SK-N-SH (cell line): ENCODE results near the gene BRWD1. TPM values are rescaled to one million over a fixed set of nuclear protein-coding genes. Genes with fewer than 3 reads are reported as not detected.
"Not testable (repeated sequence)": the region's sequence is repeated elsewhere in the genome, so short reads cannot be mapped to it uniquely, and the experiment has no call there.

Experiments used
- CTCF ChIA-PET: fragments of 300-600, 350-600 bp; formaldehyde crosslinking; extraction: SDS; loops from one replicate; lab custom pipeline; 2021; lab: Yijun Ruan, JAX
- POLR2A ChIA-PET: fragments of 350-600 bp; sonication (Branson Sonifier 250); formaldehyde crosslinking; extraction: SDS; loops from one replicate; lab custom pipeline; 2020; ENCODE audit warnings: antibody characterized with exemption, inconsistent platforms; lab: Yijun Ruan, JAX
- DNase-seq: peaks from one replicate; pipeline ENCODE4 v3.0.0; 2012
- H2AFZ ChIP-seq: fragments of 200-600 bp; sonication (generic); 2 replicates; pipeline ENCODE4 v1.8.1; 2016; ENCODE audit warnings: antibody characterized with exemption, mild to moderate bottlenecking, low read depth
- H3F3A ChIP-seq: fragments of 200-600 bp; sonication (generic); replicated peaks from 2 replicates; pipeline ENCODE3; 2016; ENCODE audit warnings: antibody characterized with exemption, mild to moderate bottlenecking; ENCODE audit not compliant: insufficient read depth
- H3K27ac ChIP-seq, 2 experiments: fragments of 200-500 bp in 1 of 2; fragments of 200-600 bp in 1 of 2; sonication (Bioruptor generic) in 1 of 2; sonication (generic), shearing (Covaris generic) in 1 of 2; 2 replicates each; pipeline versions ENCODE4 v1.5.1 to v1.6.1; 2014 to 2016; ENCODE audit warnings: low read depth in 2 of 2, inconsistent platforms in 1 of 2, low read length in 1 of 2, mild to moderate bottlenecking in 1 of 2, mixed read lengths in 1 of 2
- H3K27me3 ChIP-seq: fragments of 200-600 bp; sonication (generic), shearing (Covaris generic); 2 replicates; pipeline ENCODE4 v1.6.1; 2016; ENCODE audit warnings: mixed run types; ENCODE audit not compliant: insufficient read depth
- H3K36me3 ChIP-seq, 2 experiments: fragments of 200-500 bp in 1 of 2; fragments of 200-600 bp in 1 of 2; sonication (Bioruptor generic) in 1 of 2; sonication (generic) in 1 of 2; replicated peaks in 1 of 2; 2 replicates each; pipeline versions ENCODE3 to v1.5.1; 2014 to 2016; ENCODE audit warnings: low read length in 1 of 2, mild to moderate bottlenecking in 1 of 2; ENCODE audit not compliant: insufficient read depth in 2 of 2, control insufficient read depth in 1 of 2
- H3K4me1 ChIP-seq, 2 experiments: fragments of 200-500 bp in 1 of 2; fragments of 200-600 bp in 1 of 2; sonication (Bioruptor generic) in 1 of 2; sonication (generic), shearing (Covaris generic) in 1 of 2; 2 replicates each; pipeline versions ENCODE4 v1.5.1 to v1.6.1; 2014 to 2016; ENCODE audit warnings: low read depth in 1 of 2, low read length in 1 of 2, mixed run types in 1 of 2; ENCODE audit not compliant: insufficient read depth in 2 of 2, control insufficient read depth in 1 of 2
- H3K4me2 ChIP-seq: fragments of 200-600 bp; sonication (generic), shearing (Covaris generic); 2 replicates; pipeline ENCODE4 v1.6.1; 2017; ENCODE audit warnings: mixed run types
- H3K4me3 ChIP-seq, 2 experiments: fragments of 200-500 bp in 1 of 2; fragments of 200-600 bp in 1 of 2; sonication (Bioruptor generic) in 1 of 2; sonication (generic), shearing (Covaris generic) in 1 of 2; 2 replicates each; pipeline versions ENCODE4 v1.5.1 to v1.8.1; 2014 to 2016; ENCODE audit warnings: low read depth in 2 of 2, inconsistent platforms in 1 of 2, low read length in 1 of 2, mild to moderate bottlenecking in 1 of 2, mixed read lengths in 1 of 2, moderate library complexity in 1 of 2
- H3K79me2 ChIP-seq: fragments of 200-600 bp; sonication (generic); 2 replicates; pipeline ENCODE4 v1.8.1; 2017; ENCODE audit warnings: mild to moderate bottlenecking; ENCODE audit not compliant: insufficient read depth
- H3K9ac ChIP-seq: fragments of 200-600 bp; sonication (generic); 2 replicates; pipeline ENCODE4 v1.6.1; 2017; ENCODE audit warnings: mixed run types
- H3K9me2 ChIP-seq: fragments of 200-600 bp; sonication (generic); 2 replicates; pipeline ENCODE4 v1.6.1; 2017; ENCODE audit warnings: mixed run types
- H3K9me3 ChIP-seq: fragments of 200-600 bp; sonication (generic); 2 replicates; pipeline ENCODE4 v1.6.1; 2017; ENCODE audit warnings: mixed run types, mild to moderate bottlenecking, moderate library complexity
- H4K20me1 ChIP-seq: fragments of 200-600 bp; sonication (generic); 2 replicates; pipeline ENCODE4 v1.6.1; 2017; ENCODE audit warnings: mild to moderate bottlenecking, mixed run types; ENCODE audit not compliant: insufficient read depth
- CTCF ChIP-seq: fragments of 200-600 bp; sonication (generic); IDR thresholded peaks from 2 replicates; pipeline ENCODE4 v1.6.1; 2017; ENCODE audit warnings: antibody characterized with exemption, mild to moderate bottlenecking, moderate library complexity
- FOSL2 ChIP-seq: IDR thresholded peaks from 2 replicates; pipeline ENCODE4 v1.4.0; 2012; ENCODE audit warnings: low read depth, mild to moderate bottlenecking, moderate library complexity, borderline replicate concordance
- GATA2 ChIP-seq: sonication (generic); formaldehyde crosslinking; IDR thresholded peaks from 2 replicates; pipeline ENCODE4 v1.5.0; 2020; ENCODE audit warnings: mild to moderate bottlenecking, missing genetic modification reagents
- JUND ChIP-seq: IDR thresholded peaks from 2 replicates; pipeline ENCODE4 v1.4.0; 2012
- USF2 ChIP-seq: fragments of 150-350 bp; IDR thresholded peaks from 2 replicates; pipeline ENCODE4 v1.6.1; 2017; ENCODE audit warnings: antibody characterized with exemption, low read length, low read depth, borderline replicate concordance
- YY1 ChIP-seq: IDR thresholded peaks from 2 replicates; pipeline ENCODE4 v1.4.0; 2012; ENCODE audit warnings: low read depth, mild to moderate bottlenecking
- ZBTB33 ChIP-seq: IDR thresholded peaks from 2 replicates; pipeline ENCODE4 v1.4.0; 2012; ENCODE audit warnings: low read depth, borderline replicate concordance
- WGBS: methylation state at CpG from one replicate; pipeline ENCODE4 v1.1.6; 2017; ENCODE audit warnings: low lambda C conversion rate; 5-methylcytosine and 5-hydroxymethylcytosine counted together
- polyA plus RNA-seq, 3 experiments: library from polyadenylated mRNA; depleted of rRNA; stranded (reverse); fragments of >200 nt; gene quantifications; 2 replicates each; pipeline ENCODE4 v1.2.3, GENCODE V29; 2012

BRWD1 gene
- polyA plus RNA-seq, 1 of the 3 experiments (the other 2 are of a cell fraction), result 7.9 TPM

GRCh38 chr21:39159342-39160063, 153.9 kb downstream of the BRWD1 start:
- Histone ChIP-seq H3K79me2 (no peaks in the 10 kb centered on the region), H4K20me1 (no peaks in the 10 kb centered on the region), H3F3A (no peaks in the 10 kb centered on the region), H2AFZ (no peak overlapping the region), H3K9me2 (no peaks in the 10 kb centered on the region), H3K4me1 (no peaks in the 10 kb centered on the region), H3K27me3 (no peaks in the 10 kb centered on the region), H3K4me2 (no peak overlapping the region), H3K9me3 (no peaks in the 10 kb centered on the region), H3K4me3 (no peak overlapping the region), H3K36me3 (no peaks in the 10 kb centered on the region), H3K27ac (no peak overlapping the region), H3K9ac (no peak overlapping the region)
- DNase-seq, result no peak
- TF ChIP-seq CTCF (no peak), JUND (no peak), FOSL2 (no peak), USF2 (no peak), GATA2 (CRISPR knock-in tag) (no peak), YY1 (no peak), ZBTB33 (no peak)
- POLR2A ChIA-PET, result no interaction called here
- 60% methylated on average over 5 of the region's 7 CpGs for WGBS
- CTCF ChIA-PET, result no interaction called here

- H4K20me1 ChIP-seq, POLR2A ChIA-PET, H3K27me3 ChIP-seq, CTCF ChIA-PET, H3K4me3 ChIP-seq, H3K27ac ChIP-seq, H3K79me2 ChIP-seq, H3K4me1 ChIP-seq, H2AFZ ChIP-seq, DNase-seq, H3K4me2 ChIP-seq, H3K36me3 ChIP-seq, H3K9me3 ChIP-seq, H3F3A ChIP-seq, H3K9me2 ChIP-seq, H3K9ac ChIP-seq: not testable (repeated sequence)
- 92% methylated on average over 16 of the region's 34 CpGs for WGBS
These were observed 156.2 kb downstream of the BRWD1 start for GRCh38 chr21:39157241-39157640.
